GM12891 (cell line): ENCODE data around the gene TCTN3.

ENCODE experiments used
- PAX5 ChIP-seq: IDR thresholded peaks from 2 replicates; pipeline ENCODE4 v1.6.1; 2011; ENCODE audit warnings: low read length, moderate library complexity, mild to moderate bottlenecking; ENCODE audit not compliant: insufficient read depth, severe bottlenecking
- POLR2A ChIP-seq: IDR thresholded peaks from 2 replicates; pipeline ENCODE4 v1.6.1; 2011; ENCODE audit warnings: low read depth, low read length, control low read depth
- TAF1 ChIP-seq: IDR thresholded peaks from 2 replicates; pipeline ENCODE4 v1.6.1; 2011; ENCODE audit warnings: low read depth, low read length, control low read depth

DNA sequence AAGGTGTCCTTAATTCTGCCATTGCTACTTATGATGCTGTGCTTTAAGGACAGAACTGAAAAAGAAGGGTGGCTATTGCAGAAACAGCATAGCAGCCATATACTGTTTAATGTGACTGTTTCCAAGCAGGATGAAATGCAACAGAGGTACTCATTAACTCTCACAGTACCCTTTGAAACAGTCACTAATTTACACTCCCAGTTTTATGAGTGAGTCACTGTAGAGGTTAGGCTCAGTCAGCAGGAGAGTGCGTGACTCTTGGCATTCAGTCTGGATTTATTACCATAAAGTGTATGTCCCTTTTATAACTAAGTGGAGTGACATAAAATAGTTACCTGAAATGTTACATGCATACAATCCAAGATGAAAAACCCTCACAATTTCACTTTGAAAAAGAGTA lies 64.9 kb downstream of the TCTN3 start:
- TF ChIP-seq POLR2A: no peak
- no peak for TF ChIP-seq TAF1
- no peak for TF ChIP-seq PAX5
